Stimulated activated CD4-positive, alpha-beta T cell treated with anti-CD3 and anti-CD28 coated beads, Interleukin-1b, Interleukin-23, amount 100 ng/mL, for 4 hours (primary cell): ENCODE results near the gene ANKRD40.
"Not testable (repeated sequence)": the region's sequence is repeated elsewhere in the genome, so short reads cannot be mapped to it uniquely, and the experiment has no call there.

Experiments used
- DNase-seq, 2 donors: peaks; one replicate each; pipeline ENCODE4 v3.0.0-alpha.2; 2020; ENCODE audit warnings: low read depth in 2 of 2

ANKRD40 gene, protein sequence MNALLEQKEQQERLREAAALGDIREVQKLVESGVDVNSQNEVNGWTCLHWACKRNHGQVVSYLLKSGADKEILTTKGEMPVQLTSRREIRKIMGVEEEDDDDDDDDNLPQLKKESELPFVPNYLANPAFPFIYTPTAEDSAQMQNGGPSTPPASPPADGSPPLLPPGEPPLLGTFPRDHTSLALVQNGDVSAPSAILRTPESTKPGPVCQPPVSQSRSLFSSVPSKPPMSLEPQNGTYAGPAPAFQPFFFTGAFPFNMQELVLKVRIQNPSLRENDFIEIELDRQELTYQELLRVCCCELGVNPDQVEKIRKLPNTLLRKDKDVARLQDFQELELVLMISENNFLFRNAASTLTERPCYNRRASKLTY

DNA sequence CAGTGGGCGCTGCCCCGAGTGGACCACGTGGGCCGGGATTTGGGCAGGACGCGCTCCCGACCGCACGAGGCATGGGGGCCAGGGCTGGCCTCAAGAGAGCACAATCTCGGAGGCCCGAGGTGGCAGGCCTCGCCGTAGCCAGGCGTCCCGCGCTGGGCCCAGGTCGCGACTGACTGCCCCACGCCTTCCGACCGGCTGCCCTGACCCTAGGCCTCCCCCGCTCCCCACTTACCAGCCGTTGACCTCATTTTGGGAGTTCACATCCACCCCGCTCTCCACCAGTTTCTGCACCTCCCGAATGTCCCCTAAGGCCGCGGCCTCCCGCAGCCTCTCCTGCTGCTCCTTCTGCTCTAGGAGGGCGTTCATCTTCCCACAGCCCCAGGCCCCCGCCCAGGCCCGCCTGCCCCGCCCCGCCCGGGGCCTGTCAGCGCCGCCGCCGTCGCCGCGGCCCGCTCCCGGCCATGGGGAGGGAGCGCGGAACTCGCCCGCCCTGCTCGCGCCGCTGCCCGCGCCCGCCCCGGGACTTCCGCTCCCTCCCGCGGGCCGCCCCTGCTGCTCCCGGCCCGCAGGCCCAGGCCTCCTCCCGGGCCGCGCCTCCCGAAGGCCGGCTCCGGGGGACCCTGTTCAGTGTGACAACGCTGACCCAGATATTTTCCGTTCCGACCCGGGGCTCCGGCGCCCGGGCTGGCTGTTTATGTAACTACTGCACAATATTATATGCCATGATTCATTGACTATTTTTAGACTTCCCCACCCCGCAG, at the start of gene ANKRD40:
Gene ANKRD40, minus strand, starts transcription at position 626 of the 761 bp plus-strand sequence. Its CDS starts 260 bp downstream, at position 366.
- DNase-seq: peak; percentile 80 to 89

DNA sequence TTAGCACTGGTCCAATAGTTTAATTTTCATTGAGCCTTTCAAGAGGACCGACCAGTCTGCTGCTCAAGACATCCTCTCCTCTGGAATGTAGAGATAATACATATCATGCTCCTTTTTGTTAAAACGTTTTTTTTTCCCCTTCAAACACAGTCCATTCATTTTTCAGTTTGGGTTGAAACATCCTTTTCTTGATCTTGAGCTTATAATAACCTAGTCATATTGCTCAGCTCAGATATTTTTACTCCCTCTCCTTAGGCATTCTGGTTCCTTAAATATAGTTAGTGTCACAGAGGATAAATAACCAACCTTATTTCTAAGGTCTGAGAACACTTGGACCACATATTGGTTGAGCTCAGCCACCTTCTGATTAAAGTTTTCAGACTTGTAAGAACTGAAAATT, 46.8 kb upstream of the ANKRD40 start:
- no peak for DNase-seq

DNA sequence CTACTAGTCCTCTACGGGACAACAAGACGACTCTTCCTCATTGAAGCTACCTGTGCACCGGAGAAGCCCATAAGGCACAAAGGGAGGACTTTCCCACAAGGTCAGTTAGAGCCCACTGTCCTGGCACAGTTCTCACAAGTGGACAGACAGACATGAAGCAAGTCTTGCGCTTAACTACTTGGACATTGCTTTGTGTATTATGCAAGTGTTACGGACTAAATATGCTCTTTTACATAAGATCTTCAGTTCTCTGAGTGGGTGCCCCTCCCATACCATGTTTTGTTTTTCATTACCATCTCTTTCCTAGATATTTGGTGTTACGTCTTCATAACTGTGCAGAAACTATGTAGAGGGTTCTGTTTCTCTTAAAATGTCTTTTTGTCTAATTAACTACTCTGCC, 41.5 kb upstream of the ANKRD40 start:
- DNase-seq: no peak

DNA sequence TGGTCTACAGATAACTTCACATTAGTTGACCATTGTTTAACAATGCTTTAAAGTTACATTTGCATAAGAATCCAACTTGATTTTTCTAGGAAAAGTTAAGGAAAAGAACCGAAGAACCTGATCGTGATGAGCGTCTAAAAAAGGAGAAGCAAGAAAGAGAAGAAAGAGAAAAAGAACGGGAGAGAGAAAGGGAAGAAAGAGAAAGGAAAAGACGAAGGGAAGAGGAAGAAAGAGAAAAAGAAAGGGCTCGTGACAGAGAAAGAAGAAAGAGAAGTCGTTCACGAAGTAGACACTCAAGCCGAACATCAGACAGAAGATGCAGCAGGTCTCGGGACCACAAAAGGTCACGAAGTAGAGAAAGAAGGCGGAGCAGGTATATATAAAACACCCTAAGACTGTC, 37.9 kb upstream of the ANKRD40 start:
- no peak for DNase-seq

DNA sequence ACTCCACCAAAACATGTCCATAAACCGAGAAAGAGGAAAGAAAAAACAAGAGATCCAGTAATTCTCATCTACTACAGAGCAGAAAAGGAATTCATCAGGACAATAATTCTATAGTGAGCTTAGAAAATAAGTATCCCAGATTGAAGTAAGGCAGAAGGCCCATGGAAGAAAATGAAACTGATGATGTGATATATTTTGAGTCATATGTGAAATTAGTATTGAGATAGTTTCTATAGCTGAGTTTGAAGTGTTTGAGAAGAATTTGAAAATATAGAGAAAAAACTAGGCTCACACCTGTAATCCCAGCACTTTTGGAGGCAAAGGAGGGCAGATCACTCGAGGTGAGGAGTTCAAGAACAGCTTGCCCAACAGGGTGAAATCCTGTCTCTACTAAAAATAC, 31.4 kb upstream of the ANKRD40 start:
- no peak for DNase-seq

DNA sequence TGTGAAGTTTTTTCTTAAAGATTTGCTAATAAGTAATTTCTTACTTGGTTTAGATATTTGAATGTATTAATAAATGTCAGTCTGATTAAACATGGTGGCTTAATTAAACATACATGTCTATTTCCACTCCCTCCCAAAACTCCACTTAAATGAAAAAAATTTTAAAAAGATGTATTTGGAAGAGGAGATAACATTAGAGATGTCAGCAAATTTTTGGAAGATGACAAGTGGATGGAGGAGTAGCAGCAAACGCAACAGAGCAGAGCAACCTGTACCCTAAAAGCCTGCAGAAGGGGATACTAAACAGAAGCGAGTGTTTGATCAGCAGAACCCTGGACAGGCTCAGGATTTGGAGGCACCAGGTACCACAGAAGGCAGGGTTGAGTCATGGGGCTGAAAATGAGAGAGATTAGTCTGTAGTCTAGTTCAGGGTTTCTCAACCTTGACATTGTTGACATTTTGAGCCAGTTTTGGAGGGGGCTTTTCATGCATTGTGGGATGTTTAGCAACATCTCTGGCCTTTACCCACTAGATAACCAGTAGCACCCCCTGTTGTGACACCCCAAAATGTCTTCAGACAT, 29.5 kb upstream of the ANKRD40 start:
- DNase-seq: no peak

DNA sequence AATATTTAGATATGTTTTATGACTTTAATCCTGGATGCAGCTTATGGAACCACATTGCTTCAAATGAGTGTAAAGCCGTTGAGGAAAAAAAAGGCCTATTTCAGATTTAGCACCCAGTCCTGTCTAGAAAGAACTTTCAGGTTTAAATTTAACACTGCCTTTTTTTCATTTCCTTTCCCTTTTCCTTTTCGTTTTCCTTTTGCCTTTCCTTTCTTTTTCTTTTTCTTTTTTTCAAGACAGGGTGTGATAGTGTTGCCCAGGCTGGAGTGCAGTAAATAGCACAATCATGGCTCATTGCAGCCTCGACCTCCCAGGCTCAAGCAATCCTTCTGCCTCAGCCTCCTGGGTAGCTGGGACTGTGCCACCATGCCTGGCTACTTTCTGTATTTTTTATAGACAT, 27.6 kb upstream of the ANKRD40 start:
- no peak for DNase-seq

DNA sequence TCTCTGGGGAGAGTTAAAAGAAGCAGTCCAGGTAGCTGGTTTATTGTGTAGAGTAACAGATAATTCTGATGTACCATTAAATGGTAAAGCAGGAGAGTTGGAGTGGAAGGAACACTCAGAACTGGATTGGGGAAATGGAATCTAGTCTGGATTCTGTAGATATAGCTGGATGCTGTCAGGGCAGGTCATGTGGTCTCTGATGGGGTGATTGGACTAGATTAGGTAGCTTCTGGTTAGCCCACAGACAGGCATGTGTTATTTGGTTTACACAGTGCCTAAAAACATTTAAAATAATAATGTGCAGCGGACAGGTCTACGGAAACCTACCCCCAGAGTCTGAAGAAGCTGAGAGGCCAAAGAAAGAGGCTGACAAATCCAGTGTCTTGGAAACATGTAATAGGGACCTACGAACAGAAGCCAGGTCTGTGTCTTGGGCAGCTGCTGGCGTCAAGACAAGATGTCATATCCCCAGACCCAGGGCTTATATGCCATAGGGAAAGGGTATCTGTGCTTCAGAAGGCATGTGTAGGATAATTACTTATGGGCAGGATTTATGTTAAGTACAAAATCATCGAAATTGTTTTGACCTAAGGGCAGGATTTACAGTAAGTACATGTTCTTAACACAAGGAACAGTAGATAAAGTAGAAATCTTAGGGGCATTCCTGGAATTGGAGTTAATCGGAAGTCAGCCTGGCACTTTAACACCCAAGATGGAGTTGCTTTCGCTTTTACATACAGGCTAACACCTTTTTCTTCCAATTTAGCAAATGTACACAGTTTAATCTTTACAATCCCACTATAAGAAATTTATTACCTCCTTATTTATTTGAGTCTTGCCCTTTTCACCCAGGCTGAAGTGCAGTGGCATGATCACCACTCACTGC, 24.1 kb upstream of the ANKRD40 start:
- no peak for DNase-seq

DNA sequence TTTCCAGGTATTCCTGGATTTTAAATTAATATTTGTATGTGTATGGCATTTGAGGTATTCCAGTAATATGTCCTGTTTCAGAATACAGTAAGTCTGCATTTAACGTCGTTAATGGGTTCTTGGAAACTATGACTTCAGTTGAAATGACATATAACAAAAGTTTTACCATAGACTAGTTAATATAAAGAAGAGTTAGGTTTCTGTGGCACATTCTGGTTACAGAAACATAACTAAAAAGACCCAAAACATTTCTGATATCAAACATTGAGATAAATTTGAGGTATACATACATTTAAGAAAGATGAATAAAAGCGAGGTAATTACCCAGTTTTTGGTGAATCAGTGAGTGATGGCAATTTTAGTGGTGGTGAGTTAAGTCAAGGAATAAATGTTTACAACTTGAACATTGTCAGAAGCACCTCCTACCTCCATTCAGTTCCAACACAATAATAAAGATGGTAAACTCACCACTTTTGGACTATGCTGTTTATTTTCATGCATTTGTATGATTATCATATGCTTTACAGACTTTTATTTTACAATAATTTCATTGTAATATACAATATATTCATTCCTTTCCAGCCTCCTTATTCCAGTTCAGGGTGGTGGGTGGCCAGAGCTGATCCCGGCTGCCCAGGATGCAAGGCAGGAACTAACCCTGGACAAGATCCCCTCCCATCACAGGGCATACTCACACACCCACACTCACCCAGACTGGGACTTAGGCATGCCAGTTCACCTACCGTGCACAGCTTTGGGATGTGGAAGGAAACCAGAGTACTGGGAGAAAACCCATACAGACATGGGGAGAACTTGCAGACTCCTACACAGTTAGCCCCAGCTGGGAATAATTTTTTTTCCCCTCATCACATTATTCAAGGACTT, 21.4 kb upstream of the ANKRD40 start:
- no peak for DNase-seq

DNA sequence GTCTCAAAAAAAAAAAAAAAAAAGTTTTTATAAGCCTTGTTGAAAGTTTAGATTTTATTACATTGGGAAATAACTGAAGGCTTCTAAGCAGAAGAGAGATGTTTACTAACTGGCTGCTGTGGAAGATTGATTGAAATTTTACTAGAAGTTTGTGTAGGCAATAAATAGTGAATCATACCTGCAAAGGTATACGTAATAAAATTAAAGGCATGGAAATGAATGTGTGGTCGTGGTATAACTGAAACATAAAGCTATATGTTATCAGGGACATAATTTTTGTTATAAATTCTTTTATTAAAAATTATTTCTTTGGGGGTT, 20.4 kb upstream of the ANKRD40 start:
- DNase-seq: no peak

DNA sequence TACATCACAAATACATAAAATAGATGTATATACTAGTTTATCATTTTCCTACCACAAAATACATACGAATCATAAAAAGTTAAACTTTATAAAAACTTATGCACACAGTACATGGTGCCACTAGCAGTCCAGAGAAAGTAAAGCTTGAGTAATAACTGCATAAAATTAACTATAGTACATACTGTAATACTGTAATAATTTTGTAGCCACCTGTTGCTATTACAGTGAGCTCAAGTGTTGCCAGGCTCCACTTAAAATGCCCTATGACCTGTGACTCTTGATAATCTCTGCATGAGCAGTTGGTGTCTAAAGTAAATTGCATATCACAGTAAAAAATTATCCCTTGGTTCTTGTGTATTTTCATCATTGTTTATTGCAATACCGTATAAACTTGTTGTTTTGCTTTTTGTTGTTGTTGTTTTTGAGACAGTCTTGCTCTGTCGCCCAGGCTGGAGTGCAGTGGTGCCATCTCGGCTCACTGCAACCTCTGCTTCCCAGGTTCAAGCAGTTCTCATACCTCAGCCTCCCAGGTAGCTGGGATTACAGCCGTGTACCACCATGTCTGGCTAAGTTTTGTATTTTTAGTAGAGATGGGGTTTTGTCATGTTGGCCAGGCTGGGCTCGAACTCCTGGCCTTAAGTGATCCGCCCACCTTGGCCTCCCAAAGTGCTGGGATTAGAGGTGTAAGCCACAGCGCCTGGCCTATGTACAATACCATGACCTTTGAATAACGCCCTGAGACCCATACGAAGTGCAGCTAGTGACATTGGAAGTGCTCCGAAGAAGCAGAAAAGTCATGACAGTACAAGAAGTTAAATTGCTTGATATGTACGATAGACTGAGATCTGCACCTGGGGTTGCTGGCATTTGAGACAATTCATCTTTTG, 18.3 kb upstream of the ANKRD40 start:
- DNase-seq: no peak

DNA sequence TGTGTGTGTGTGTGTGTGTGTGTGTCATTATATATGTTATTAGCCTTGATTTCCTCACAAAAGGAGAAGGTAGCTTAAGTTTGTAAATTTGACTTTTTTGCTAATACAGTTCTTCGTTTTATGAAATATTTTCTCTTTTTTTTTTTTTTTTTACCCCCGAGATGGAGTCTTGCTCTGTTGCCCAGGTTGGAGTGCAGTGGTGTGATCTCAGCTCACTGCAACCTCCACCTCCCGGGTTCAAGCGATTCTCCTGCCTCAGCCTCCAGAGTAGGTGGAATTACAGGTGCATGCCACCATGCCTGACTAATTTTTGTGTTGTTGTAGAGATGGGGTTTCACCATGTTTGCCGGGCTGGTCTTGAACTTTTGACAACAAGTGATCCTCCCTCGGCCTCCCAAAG, 16.9 kb upstream of the ANKRD40 start:
- DNase-seq: not testable (repeated sequence)

DNA sequence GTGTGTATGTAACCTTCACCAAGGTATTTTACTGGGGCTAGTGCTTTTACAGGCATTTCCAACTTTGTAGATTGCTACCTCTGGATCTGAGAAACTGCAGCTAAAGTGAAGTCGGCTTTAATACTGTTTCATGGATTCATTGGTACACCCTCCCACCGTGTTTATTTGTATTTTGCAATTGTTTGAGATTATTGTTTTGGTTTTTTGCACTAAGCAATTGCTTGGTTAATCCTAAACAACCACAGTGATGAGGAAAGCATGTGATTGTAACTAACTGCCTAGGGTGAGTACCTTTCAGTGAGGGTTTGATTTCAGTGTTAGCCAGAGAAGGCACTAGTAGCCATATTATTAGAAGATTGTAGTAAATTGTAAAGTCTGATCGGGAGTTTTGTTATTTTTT, 15.0 kb upstream of the ANKRD40 start:
- no peak for DNase-seq

DNA sequence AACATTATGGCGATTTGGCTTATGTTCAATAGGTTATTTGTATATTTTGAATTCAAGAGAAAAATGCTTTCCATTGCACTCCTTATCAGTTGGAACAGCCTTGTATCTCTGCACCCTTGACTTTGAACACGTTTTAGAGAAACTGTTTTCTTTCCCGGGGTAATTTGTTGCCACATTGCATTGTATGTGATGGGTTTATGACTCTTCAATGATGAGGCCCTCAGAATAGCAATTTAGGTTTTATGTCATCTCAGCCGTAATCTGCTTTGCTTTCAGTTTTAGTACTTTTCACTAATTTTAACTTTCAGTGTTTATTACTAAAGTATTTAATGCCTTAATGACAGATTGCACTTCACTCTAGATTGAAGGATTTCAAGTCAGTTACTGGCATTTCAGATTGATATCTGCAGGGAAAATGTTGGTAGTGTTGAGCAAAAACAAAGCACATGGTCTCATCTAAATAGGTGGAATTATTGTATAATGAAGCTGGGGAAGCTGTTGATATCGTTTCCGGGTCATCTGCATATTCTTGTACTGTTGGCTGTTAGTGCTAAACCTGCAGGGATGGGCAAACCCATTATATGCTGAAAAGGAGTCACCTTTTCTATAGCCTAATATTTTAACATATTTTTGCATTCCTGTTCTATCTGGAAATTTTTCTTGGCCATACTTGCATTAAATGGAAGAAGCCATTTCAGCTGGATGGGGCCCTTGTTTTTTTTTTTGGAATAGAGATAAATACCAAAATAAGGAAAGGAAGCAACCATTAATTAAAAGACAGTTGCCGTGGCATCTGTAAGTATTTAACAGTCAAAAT, 13.7 kb upstream of the ANKRD40 start:
- no peak for DNase-seq

DNA sequence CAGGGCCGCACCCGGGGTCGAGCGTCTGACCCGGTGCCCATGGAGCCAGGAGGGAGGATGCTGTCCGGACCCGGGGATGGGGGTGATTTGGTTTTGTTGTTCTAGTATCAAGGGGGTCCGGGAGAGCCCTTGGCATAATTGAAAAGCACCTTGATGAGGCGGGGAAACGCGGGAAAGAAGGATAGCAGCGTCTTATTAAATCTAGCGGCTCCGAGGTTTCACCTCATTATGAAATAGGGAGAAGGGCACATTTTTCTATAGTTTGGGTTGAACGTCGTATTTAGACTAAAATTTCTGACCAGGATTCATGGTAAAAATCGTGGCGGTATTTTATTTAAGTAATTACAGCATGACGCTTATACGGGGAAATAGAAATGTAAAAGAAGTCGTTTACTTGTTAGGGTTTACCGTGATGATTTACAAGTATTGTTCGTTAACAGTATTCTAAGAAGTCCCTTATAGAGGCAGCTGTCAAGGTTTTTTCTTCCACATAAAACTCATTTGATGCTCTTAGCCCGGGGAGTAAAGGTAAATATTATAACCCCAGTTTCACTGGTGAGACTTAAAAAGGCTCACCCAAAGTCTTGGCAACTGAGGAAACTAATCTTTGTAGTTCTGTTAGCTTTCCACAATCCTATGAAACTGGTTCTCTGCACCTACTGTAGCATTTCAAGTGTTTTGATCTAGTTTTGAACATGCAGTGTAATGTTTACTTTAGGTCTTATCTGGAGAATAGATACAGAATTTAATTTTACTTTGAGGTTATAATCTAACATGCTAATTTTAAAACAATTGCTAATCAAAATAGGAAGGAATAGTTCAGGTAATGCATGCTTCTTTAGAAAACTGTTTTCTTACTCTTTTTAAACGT, 12.4 kb upstream of the ANKRD40 start:
- no peak for DNase-seq

DNA sequence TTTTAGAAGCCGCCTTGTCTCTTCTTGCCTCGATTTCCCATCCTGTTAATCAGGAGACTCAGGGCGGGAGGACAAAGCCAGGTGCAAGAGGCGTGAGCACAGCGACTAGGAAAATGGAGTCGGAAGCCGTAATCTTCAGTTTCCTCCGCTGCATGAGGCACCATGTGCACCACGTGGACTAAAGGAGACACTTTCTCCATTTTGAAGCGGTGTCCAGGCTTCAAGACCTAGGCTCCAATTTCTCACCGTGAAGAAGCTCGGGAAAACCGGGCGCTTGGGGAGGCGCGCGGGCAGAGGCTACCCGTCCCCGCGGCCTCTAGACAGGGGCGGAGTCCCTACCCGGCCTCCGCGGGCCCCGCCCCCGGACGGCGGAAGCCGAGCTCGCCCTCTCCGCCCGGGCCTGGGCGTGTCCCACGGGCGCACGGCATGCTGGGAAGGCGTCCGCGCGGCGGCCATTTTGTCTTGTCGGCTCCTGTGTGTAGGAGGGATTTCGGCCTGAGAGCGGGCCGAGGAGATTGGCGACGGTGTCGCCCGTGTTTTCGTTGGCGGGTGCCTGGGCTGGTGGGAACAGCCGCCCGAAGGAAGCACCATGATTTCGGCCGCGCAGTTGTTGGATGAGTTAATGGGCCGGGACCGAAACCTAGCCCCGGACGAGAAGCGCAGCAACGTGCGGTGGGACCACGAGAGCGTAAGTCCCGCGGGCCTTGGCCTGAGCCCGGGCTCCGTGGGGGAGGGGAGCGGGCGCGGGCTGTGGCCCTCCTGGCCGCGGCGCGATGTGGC, 11.6 kb upstream of the ANKRD40 start, which contains the start of gene LUC7L3:
Gene LUC7L3, plus strand, starts transcription at position 460 of the 780 bp plus-strand sequence. Its CDS starts 130 bp downstream, at position 590.
- DNase-seq: peak; percentile 86 to 90

DNA sequence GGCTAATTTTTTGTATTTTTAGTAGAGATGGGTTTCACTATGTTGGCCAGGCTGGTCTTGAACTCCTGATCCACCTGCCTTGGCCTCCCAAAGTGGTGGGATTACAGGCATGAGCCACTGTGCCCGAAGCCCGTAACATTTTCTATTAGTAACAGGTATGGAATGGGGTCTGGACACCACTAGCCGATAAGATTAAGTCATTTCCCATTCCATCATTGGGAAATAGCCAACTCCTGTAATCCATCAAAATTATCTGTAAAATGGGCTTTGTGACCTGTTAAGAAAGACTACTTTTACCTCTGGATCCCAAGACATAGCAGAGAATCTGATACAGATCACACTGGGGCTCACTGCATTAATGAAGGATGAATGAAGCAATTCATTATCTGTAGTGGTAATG, 7.8 kb upstream of the ANKRD40 start:
- no peak for DNase-seq
